ENCODE results near the gene PLA2G4D. TPM values are rescaled to one million over a fixed set of nuclear protein-coding genes. Genes with fewer than 3 reads are reported as not detected.

PLA2G4D gene
- total and polyA plus RNA-seq, 9 donors, result 0.04 to 0.22 (median 0.08) TPM; not detected in 2

DNA sequence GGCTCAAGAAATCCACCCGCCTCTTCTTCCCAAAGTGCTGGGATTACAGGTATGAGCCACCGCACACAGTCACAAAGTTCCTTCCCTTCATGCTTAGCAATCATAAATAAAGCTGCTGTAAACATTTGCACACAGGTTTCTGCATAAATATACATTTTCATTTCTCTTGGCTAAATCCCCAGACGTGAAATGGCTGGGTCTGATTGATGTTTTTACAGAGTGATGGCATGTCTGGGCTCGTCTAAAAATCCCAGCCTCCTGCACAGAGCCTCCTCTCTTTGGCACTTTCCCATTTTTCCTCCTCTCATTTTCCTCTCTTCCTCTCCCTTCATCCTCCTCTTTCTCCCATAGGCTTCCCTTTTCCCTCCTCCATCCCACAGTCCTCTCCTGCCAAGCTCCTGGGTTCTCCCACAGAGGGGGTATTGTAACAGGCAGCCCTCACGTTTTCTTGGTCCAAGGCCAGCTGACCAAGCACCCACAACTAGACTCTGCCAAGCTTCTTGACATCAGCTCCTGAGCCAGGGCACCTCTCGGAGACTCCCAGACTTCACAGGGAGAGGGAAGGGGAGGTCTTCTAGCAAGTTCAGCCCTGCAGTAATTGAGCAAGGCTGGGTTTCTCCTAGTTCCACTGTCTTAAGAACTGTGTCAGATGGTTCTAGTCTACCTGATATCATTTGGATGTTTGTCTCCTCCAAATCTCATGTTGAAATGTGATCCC, 63.0 kb downstream of the PLA2G4D start:
- no peak for DNase-seq
- 83% methylated on average over 2 of the region's 6 CpGs for WGBS (ENCODE audit: insufficient coverage)
- no peaks in the 10 kb centered on the region for H3K36me3 ChIP-seq (ENCODE audit: control insufficient read depth, insufficient read depth, low read length)
- H3K27ac ChIP-seq (ENCODE audit: low read length), result no peak overlapping the region
- H3K4me1 ChIP-seq (ENCODE audit: control insufficient read depth, insufficient read depth, low read length), result no peaks in the 10 kb centered on the region
- peaks cover 3% of the 10 kb centered on the region for H3K27me3 ChIP-seq (ENCODE audit: control insufficient read depth, insufficient read depth, low read length)
- H3K4me3 ChIP-seq (ENCODE audit: low read length), result no peak overlapping the region
- no peaks in the 10 kb centered on the region for H3K9me3 ChIP-seq (replicated peaks; ENCODE audit: control insufficient read depth, low read depth, low read length)

DNA sequence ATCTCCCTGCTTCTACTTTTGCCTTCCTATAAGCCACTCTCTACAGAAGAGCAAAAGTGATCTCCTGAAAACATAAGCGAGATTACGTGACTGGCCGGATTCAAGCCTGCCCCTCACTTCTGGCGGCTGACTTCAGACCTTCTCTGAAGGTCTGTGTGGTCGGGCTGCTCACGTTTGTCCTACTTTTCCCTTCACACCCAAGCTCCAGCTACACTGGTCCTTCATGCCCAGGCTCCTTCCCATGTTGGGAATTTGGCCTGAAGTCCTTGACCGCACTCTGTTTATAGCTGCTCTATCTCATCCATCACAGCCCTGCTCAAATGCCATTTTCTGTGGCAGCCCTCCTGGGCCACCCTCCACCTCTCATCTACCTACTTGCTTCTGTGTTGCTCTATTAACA, 66.8 kb downstream of the PLA2G4D start:
- no peak overlapping the region for H3K4me3 ChIP-seq (ENCODE audit: low read length)
- no peak for DNase-seq
- no peak overlapping the region for H3K27ac ChIP-seq (ENCODE audit: low read length)
- no peaks in the 10 kb centered on the region for H3K36me3 ChIP-seq (ENCODE audit: control insufficient read depth, insufficient read depth, low read length)
- peaks cover 3% of the 10 kb centered on the region for H3K27me3 ChIP-seq (ENCODE audit: control insufficient read depth, insufficient read depth, low read length)
- WGBS (ENCODE audit: insufficient coverage), result 90% methylated on average over 7 of the region's 7 CpGs
- peaks cover 4% of the 10 kb centered on the region for H3K4me1 ChIP-seq (ENCODE audit: control insufficient read depth, insufficient read depth, low read length)
- peaks cover 2% of the 10 kb centered on the region for H3K9me3 ChIP-seq (replicated peaks; ENCODE audit: control insufficient read depth, low read depth, low read length)

DNA sequence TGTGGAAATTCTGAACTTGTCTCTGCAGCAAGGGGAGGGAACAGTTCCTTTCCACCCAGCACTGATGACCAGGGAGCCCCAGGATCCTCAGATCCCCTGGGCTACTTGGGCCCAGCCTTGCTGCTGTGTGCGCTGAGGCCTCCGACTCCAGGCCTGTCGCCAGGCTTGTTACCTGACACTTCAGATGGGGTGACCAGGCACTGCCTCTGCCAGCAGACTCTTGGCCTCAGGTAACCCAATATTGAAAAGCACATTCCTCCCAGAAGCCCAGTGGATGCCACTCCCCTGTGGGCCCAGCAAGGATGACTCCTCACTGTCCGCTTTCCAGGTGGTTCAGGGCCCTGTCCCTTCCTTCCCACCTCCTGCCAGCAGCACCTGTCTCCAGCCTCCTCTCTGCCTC, 70.1 kb downstream of the PLA2G4D start:
- no peaks in the 10 kb centered on the region for H3K36me3 ChIP-seq (ENCODE audit: control insufficient read depth, insufficient read depth, low read length)
- peaks cover 7% of the 10 kb centered on the region for H3K9me3 ChIP-seq (replicated peaks; ENCODE audit: control insufficient read depth, low read depth, low read length)
- 75% methylated on average over 4 of the region's 4 CpGs for WGBS (ENCODE audit: insufficient coverage)
- H3K4me1 ChIP-seq (ENCODE audit: control insufficient read depth, insufficient read depth, low read length), result peaks cover 9% of the 10 kb centered on the region
- peaks cover 3% of the 10 kb centered on the region for H3K27me3 ChIP-seq (ENCODE audit: control insufficient read depth, insufficient read depth, low read length)
- H3K4me3 ChIP-seq (ENCODE audit: low read length), result no peak overlapping the region
- no peak overlapping the region for H3K27ac ChIP-seq (ENCODE audit: low read length)
- peak; percentile 37 for DNase-seq

DNA sequence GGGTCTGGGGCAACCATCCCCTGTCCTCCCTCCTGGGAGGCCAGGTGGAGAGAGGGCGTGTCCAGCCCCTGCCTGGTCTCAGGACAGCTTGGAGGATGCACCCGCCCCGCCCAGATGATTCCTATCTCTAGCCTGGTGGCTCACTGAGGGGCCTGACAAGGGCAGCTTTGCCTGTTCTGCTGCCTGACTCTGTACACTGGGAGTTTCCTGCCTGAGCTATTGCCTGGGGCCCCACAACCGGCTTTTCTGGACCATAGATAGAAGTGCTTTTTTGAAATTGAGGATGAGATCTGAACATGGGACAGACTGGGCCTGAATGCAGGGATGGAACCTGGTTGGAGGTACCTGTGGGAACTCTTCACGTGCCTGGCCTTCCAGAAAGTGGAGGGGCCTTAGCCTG, 72.8 kb downstream of the PLA2G4D start:
- Histone ChIP-seq H3K4me1 (ENCODE audit: control insufficient read depth, insufficient read depth, low read length) (peaks cover 24% of the 10 kb centered on the region), H3K27ac (ENCODE audit: low read length) (no peak overlapping the region)
- 86% methylated on average over 2 of the region's 5 CpGs for WGBS (ENCODE audit: insufficient coverage)

DNA sequence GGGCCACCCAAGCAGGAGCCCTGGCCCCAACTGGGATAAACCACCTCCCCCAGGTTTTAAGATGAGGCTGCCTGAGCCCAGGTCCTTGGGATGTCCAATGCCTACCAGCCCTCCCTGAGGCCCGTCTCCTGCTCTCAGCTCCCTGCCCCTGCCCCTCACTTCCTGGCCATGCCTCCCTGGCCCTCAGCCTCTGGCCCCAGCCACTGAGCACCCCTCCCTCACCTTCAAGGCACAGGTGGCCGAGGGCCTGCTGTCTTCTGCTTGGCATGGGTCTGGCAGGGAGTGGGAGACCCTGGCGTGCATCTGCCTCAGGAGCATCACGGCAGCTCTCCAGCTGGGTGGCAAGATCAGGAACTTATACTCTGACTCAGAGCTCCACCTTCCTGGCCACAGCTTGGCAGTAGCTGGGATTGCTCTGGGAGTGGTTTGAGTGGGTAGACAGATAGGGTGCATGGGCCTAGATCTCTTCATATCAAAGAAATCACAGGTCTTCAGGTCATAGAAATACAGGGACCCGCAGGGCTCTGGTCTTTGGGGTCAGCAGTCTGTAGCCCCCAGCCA, 73.6 kb downstream of the PLA2G4D start, which contains the start of gene PLA2G4E:
PLA2G4E (minus strand) TSS at position 330 of the 561 bp plus-strand sequence; CDS start at position 318, 12 bp downstream.
- Histone ChIP-seq H3K27me3 (ENCODE audit: control insufficient read depth, insufficient read depth, low read length) (no peaks in the 10 kb centered on the region), H3K4me3 (ENCODE audit: low read length) (no peak within 1 kb of the TSS), H3K36me3 (ENCODE audit: control insufficient read depth, insufficient read depth, low read length) (no peaks in the 10 kb centered on the region), H3K9me3 (replicated peaks; ENCODE audit: control insufficient read depth, low read depth, low read length) (peaks cover 7% of the 10 kb centered on the region), H3K4me1 (ENCODE audit: control insufficient read depth, insufficient read depth, low read length) (peaks cover 24% of the 10 kb centered on the region), H3K27ac (ENCODE audit: low read length) (no peak within 1 kb of the TSS)
- no peak for DNase-seq
- 92% methylated on average over 4 of the region's 5 CpGs for WGBS (ENCODE audit: insufficient coverage)

More for the DNA sequence above, 72.8 kb downstream of the PLA2G4D start:
- Histone ChIP-seq H3K9me3 (replicated peaks; ENCODE audit: control insufficient read depth, low read depth, low read length) (peaks cover 7% of the 10 kb centered on the region), H3K4me3 (ENCODE audit: low read length) (no peak overlapping the region), H3K27me3 (ENCODE audit: control insufficient read depth, insufficient read depth, low read length) (no peaks in the 10 kb centered on the region), H3K36me3 (ENCODE audit: control insufficient read depth, insufficient read depth, low read length) (no peaks in the 10 kb centered on the region)
- no peak for DNase-seq

DNA sequence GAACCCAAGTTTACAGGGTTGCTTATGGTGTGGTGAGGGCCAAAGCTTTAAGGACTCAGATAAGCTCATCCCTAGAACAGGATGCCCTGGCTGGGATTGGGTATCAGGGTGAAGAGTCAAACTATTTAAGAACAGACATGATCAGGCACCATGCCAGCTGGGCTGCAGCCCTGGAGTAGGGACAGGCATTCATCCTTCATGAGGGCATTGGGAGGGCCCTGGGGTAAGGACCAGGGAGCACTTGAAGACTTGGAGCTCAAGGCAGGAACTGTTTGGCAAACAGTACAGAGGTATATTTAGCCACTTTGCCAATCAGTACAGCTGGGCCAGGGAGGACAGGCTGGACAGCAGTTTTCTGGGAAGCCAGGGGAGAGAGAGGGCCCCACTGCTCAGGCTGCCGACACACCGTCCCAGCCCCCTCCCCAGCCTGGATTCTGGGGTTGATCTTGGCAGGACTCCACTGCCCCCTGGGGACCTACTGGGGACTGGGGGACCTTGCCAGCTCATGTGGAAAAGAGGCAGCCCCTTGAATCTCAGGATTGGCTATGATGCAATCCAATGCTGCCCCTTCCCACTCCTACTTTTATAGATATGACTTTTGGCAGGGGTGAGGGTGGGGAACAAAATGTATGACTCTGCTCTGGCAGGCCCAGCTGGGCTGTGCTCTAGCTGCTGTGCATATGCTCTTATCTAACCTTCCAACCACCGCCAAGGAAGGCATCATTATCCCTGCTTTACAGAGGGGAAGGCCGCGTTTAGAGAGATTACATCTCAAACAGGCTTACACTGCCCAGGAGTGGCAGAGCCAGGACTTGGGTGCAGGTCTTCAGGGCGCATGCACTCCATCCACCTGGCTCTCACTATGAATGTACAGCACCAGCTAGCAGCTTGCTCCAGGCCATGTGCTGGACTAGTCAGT, 75.8 kb downstream of the PLA2G4D start:
- WGBS (ENCODE audit: insufficient coverage), result 74% methylated on average over 4 of the region's 6 CpGs
- Histone ChIP-seq H3K9me3 (replicated peaks; ENCODE audit: control insufficient read depth, low read depth, low read length) (peaks cover 7% of the 10 kb centered on the region), H3K4me3 (ENCODE audit: low read length) (no peak overlapping the region), H3K36me3 (ENCODE audit: control insufficient read depth, insufficient read depth, low read length) (no peaks in the 10 kb centered on the region), H3K4me1 (ENCODE audit: control insufficient read depth, insufficient read depth, low read length) (peaks cover 19% of the 10 kb centered on the region), H3K27me3 (ENCODE audit: control insufficient read depth, insufficient read depth, low read length) (peaks cover 7% of the 10 kb centered on the region), H3K27ac (ENCODE audit: low read length) (peak overlapping the region; percentile 60)
- DNase-seq, result peak; percentile 62

Other genes with a start within 250 kb of the PLA2G4D start
- gene SPTBN5, start 200.5 kb downstream of the PLA2G4D start, total RNA-seq, result 6.3 TPM
- 1 to 10 TPM; 1.8 to 9.4 (median 4.1) TPM for gene SPTBN5, start 200.5 kb downstream of the PLA2G4D start, polyA plus RNA-seq (ENCODE audit: insufficient read depth in 1 of 8, insufficient read length in 8 of 8, low replicate concordance in 1 of 8)
- 23.1 TPM for gene EHD4, start 122.0 kb downstream of the PLA2G4D start, total RNA-seq
- gene EHD4, start 122.0 kb downstream of the PLA2G4D start, polyA plus RNA-seq (ENCODE audit: insufficient read depth in 1 of 8, insufficient read length in 8 of 8, low replicate concordance in 1 of 8), result 10 to 100 TPM; 26.8 to 38.8 (median 31.0) TPM
- gene PLA2G4E, start 73.5 kb downstream of the PLA2G4D start, total RNA-seq, result 0.80 TPM
- gene PLA2G4E, start 73.5 kb downstream of the PLA2G4D start, polyA plus RNA-seq (ENCODE audit: insufficient read depth in 1 of 8, insufficient read length in 8 of 8, low replicate concordance in 1 of 8), result 1 to 10 TPM in 5 of 8 donors, under 1 TPM in 3; 0.44 to 2.3 (median 1.0) TPM
- not detected for gene PLA2G4F, start 62.1 kb upstream of the PLA2G4D start, total RNA-seq
- 1 to 10 TPM in 1 of 8 donors, under 1 TPM in 3, not detected in 4; 0.04 to 1.9 (median 0.23) TPM for gene PLA2G4F, start 62.1 kb upstream of the PLA2G4D start, polyA plus RNA-seq (ENCODE audit: insufficient read depth in 1 of 8, insufficient read length in 8 of 8, low replicate concordance in 1 of 8)
- 33.5 TPM for gene VPS39, start 113.7 kb upstream of the PLA2G4D start, total RNA-seq
- gene VPS39, start 113.7 kb upstream of the PLA2G4D start, polyA plus RNA-seq (ENCODE audit: insufficient read depth in 1 of 8, insufficient read length in 8 of 8, low replicate concordance in 1 of 8), result 10 to 100 TPM; 38.3 to 51.0 (median 43.1) TPM
- 18.0 TPM for gene GANC, start 178.6 kb upstream of the PLA2G4D start, total RNA-seq
- 10 to 100 TPM; 11.7 to 17.1 (median 13.6) TPM for gene GANC, start 178.6 kb upstream of the PLA2G4D start, polyA plus RNA-seq (ENCODE audit: insufficient read depth in 1 of 8, insufficient read length in 8 of 8, low replicate concordance in 1 of 8)
- 45.8 TPM for gene TMEM87A, start 178.9 kb upstream of the PLA2G4D start, total RNA-seq
- 10 to 100 TPM; 31.9 to 41.9 (median 34.9) TPM for gene TMEM87A, start 178.9 kb upstream of the PLA2G4D start, polyA plus RNA-seq (ENCODE audit: insufficient read depth in 1 of 8, insufficient read length in 8 of 8, low replicate concordance in 1 of 8)